ENCODE results near the gene KIF1B.

The KIF1B gene

GRCh38 chr1:10171995-10172669 is 38.2 kb upstream of the KIF1B start:
- no peak for DNase-seq (ENCODE audit: low read depth)
- no peak overlapping the region for H3K4me3 ChIP-seq (ENCODE audit: low read depth, low read length)
- no peak for TF ChIP-seq CTCF (IDR thresholded peaks at IDR 0.05; ENCODE audit: low read depth, low read length, missing control alignments)
- in situ Hi-C loops (cut with HindIII; ENCODE audit: low sequenced_read_pairs), result no loop called here

GRCh38 chr1:10173582-10173981 is 36.8 kb upstream of the KIF1B start:
- no peak for TF ChIP-seq CTCF (IDR thresholded peaks at IDR 0.05; ENCODE audit: low read depth, low read length, missing control alignments)

GRCh38 chr1:10177876-10178275 is 32.5 kb upstream of the KIF1B start:
- in situ Hi-C loops (cut with HindIII; ENCODE audit: low sequenced_read_pairs), result loop anchor here (5.0 kb wide), 1 partner anchor 51 kb away; no protein-coding TSS in a partner anchor
- DNase-seq (ENCODE audit: low read depth), result no peak
- no peak for TF ChIP-seq CTCF (IDR thresholded peaks at IDR 0.05; ENCODE audit: low read depth, low read length, missing control alignments)
- H3K4me3 ChIP-seq (ENCODE audit: low read depth, low read length), result no peak overlapping the region

More at GRCh38 chr1:10173582-10173981, 36.8 kb upstream of the KIF1B start:
- no peak overlapping the region for H3K4me3 ChIP-seq (ENCODE audit: low read depth, low read length)
- DNase-seq (ENCODE audit: low read depth), result no peak
- in situ Hi-C loops (cut with HindIII; ENCODE audit: low sequenced_read_pairs), result no loop called here

- DNase-seq (ENCODE audit: low read depth), result no peak
- in situ Hi-C loops (cut with HindIII; ENCODE audit: low sequenced_read_pairs), result loop anchor here (5.0 kb wide), 1 partner anchor 52 kb away; no protein-coding TSS in a partner anchor
- H3K4me3 ChIP-seq (ENCODE audit: low read depth, low read length), result no peak overlapping the region
- no peak for TF ChIP-seq CTCF (IDR thresholded peaks at IDR 0.05; ENCODE audit: low read depth, low read length, missing control alignments)
Observed at GRCh38 chr1:10178597-10179405, 31.6 kb upstream of the KIF1B start.

- no peak overlapping the region for H3K4me3 ChIP-seq (ENCODE audit: low read depth, low read length)
- in situ Hi-C loops (cut with HindIII; ENCODE audit: low sequenced_read_pairs), result loop anchor here (5.0 kb wide), 1 partner anchor 52 kb away; no protein-coding TSS in a partner anchor
- DNase-seq (ENCODE audit: low read depth), result no peak
- TF ChIP-seq CTCF (IDR thresholded peaks at IDR 0.05; ENCODE audit: low read depth, low read length, missing control alignments), result no peak
Observed at GRCh38 chr1:10179406-10180091, 30.8 kb upstream of the KIF1B start.

- H3K4me3 ChIP-seq (ENCODE audit: low read depth, low read length), result no peak overlapping the region
- no peak for TF ChIP-seq CTCF (IDR thresholded peaks at IDR 0.05; ENCODE audit: low read depth, low read length, missing control alignments)
- in situ Hi-C loops (cut with HindIII; ENCODE audit: low sequenced_read_pairs), result no loop called here
- no peak for DNase-seq (ENCODE audit: low read depth)
Observed at GRCh38 chr1:10181154-10181553, 29.2 kb upstream of the KIF1B start.

All from astrocyte of the cerebellum (primary cell).